Astrocyte (in vitro differentiated cells and primary cell): ENCODE results near the gene ABCA5. TPM values are rescaled to one million over a fixed set of nuclear protein-coding genes. Genes with fewer than 3 reads are reported as not detected.
"Not testable (repeated sequence)": the region's sequence is repeated elsewhere in the genome, so short reads cannot be mapped to it uniquely, and the experiment has no call there.

Source experiments
- DNase-seq: peaks from one replicate; pipeline ENCODE4 v3.0.0-alpha.2; 2010; ENCODE audit warnings: low read depth
- FAIRE-seq: peaks from 2 replicates; lab custom pipeline; 2011; peaks lifted over from hg19 to GRCh38; lab: Jason Lieb, UNC
- H2AFZ ChIP-seq: 2 replicates; pipeline ENCODE4 v1.6.0; 2012; ENCODE audit warnings: low read depth, low read length, inconsistent platforms
- H3K27ac ChIP-seq: 2 replicates; pipeline ENCODE4 v1.5.1; 2011; ENCODE audit warnings: low read depth, low read length, inconsistent platforms
- H3K27me3 ChIP-seq: 2 replicates; pipeline ENCODE4 v1.6.0; 2011; ENCODE audit warnings: low read length, inconsistent platforms; ENCODE audit not compliant: insufficient read depth
- H3K36me3 ChIP-seq: 2 replicates; pipeline ENCODE4 v1.5.1; 2011; ENCODE audit warnings: low read length, inconsistent platforms; ENCODE audit not compliant: insufficient read depth
- H3K4me1 ChIP-seq: 2 replicates; pipeline ENCODE4 v1.5.1; 2011; ENCODE audit warnings: low read length, inconsistent platforms; ENCODE audit not compliant: insufficient read depth
- H3K4me2 ChIP-seq: 2 replicates; pipeline ENCODE4 v1.6.0; 2012; ENCODE audit warnings: low read length, inconsistent platforms
- H3K4me3 ChIP-seq: 2 replicates; pipeline ENCODE4 v1.5.1; 2011; ENCODE audit warnings: low read depth, mild to moderate bottlenecking, low read length, inconsistent platforms; ENCODE audit not compliant: insufficient read depth
- H3K79me2 ChIP-seq: 2 replicates; pipeline ENCODE4 v1.6.0; 2012; ENCODE audit warnings: mild to moderate bottlenecking, low read length, inconsistent platforms; ENCODE audit not compliant: insufficient read depth
- H3K9ac ChIP-seq: 2 replicates; pipeline ENCODE4 v1.6.0; 2012; ENCODE audit warnings: mild to moderate bottlenecking, low read length, inconsistent platforms
- H3K9me3 ChIP-seq: 2 replicates; pipeline ENCODE4 v1.5.1; 2012; ENCODE audit warnings: low read depth, mild to moderate bottlenecking, low read length, inconsistent platforms; ENCODE audit not compliant: insufficient read depth
- H4K20me1 ChIP-seq: 2 replicates; pipeline ENCODE4 v1.6.0; 2012; ENCODE audit warnings: low read length, inconsistent platforms; ENCODE audit not compliant: insufficient read depth
- H3K27ac Mint-ChIP-seq: one replicate; pipeline ENCODE4 v1.8.0; 2021; ENCODE audit warnings: mild to moderate bottlenecking, mixed read lengths; ENCODE audit not compliant: unreplicated experiment
- H3K27me3 Mint-ChIP-seq: one replicate; pipeline ENCODE4 v1.8.0; 2021; ENCODE audit warnings: low read depth, mixed read lengths; ENCODE audit not compliant: unreplicated experiment
- H3K36me3 Mint-ChIP-seq: one replicate; pipeline ENCODE4 v1.8.0; 2021; ENCODE audit warnings: low read depth, mixed read lengths; ENCODE audit not compliant: unreplicated experiment
- H3K4me1 Mint-ChIP-seq: one replicate; pipeline ENCODE4 v1.8.0; 2021; ENCODE audit warnings: low read depth, mixed read lengths; ENCODE audit not compliant: unreplicated experiment
- H3K4me3 Mint-ChIP-seq: one replicate; pipeline ENCODE4 v1.8.0; 2021; ENCODE audit warnings: mild to moderate bottlenecking, moderate library complexity, mixed read lengths; ENCODE audit not compliant: unreplicated experiment
- H3K9me3 Mint-ChIP-seq: one replicate; pipeline ENCODE4 v1.8.0; 2021; ENCODE audit warnings: mild to moderate bottlenecking, mixed read lengths; ENCODE audit not compliant: unreplicated experiment
- CTCF ChIP-seq: IDR thresholded peaks from 2 replicates; pipeline ENCODE4 v1.5.1; 2011; ENCODE audit warnings: low read depth, mild to moderate bottlenecking, inconsistent platforms, low read length, moderate library complexity; ENCODE audit not compliant: insufficient read depth
- EZH2 ChIP-seq: IDR thresholded peaks from 2 replicates; pipeline ENCODE4 v1.6.1; 2012; ENCODE audit warnings: mild to moderate bottlenecking, low read length, inconsistent platforms; ENCODE audit not compliant: insufficient read depth
- total RNA-seq: library from RNA; stranded (reverse); gene quantifications from 2 replicates; pipeline ENCODE4 v1.2.1, GENCODE V29; 2021

The ABCA5 gene
- total RNA-seq, 1 donor from 2014 or later: 2.6 TPM

DNA sequence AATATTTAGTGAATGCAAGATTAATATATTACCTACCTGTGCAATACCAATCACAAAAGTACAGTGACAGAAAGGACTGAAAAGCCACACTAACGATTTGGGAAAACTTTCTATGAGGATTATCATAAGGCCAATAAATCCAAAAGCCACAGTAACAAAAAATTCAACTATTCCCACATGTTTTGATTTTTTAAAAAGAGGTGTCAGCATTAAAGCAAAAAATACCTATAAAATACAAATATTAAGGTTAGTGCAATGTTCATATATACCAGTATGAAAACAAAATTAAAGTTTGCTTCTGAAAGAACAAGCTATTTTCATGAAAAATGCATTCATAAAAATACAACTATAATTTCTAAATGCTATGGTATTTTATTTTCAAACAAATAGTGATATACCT, 24.3 kb downstream of the ABCA5 start:
- H3K9me3 Mint-ChIP-seq: no peaks in the 10 kb centered on the region
- no peak overlapping the region for H3K4me3 ChIP-seq
- H3K79me2 ChIP-seq: no peaks in the 10 kb centered on the region
- no peaks in the 10 kb centered on the region for H3K36me3 ChIP-seq
- H3K27me3 Mint-ChIP-seq: no peaks in the 10 kb centered on the region
- DNase-seq (no peak), FAIRE-seq (no peak)
- no peak overlapping the region for H3K4me3 Mint-ChIP-seq
- H4K20me1 ChIP-seq: no peaks in the 10 kb centered on the region
- H3K27me3 ChIP-seq: no peaks in the 10 kb centered on the region
- no peak overlapping the region for H3K27ac ChIP-seq
- H3K27ac Mint-ChIP-seq: no peak overlapping the region
- H3K9me3 ChIP-seq: no peaks in the 10 kb centered on the region
- no peak overlapping the region for H3K4me2 ChIP-seq
- no peak overlapping the region for H3K9ac ChIP-seq
- H3K4me1 ChIP-seq: no peaks in the 10 kb centered on the region
- TF ChIP-seq EZH2 (no peak), CTCF (no peak)
- no peaks in the 10 kb centered on the region for H3K4me1 Mint-ChIP-seq
- no peak overlapping the region for H2AFZ ChIP-seq
- no peaks in the 10 kb centered on the region for H3K36me3 Mint-ChIP-seq

DNA sequence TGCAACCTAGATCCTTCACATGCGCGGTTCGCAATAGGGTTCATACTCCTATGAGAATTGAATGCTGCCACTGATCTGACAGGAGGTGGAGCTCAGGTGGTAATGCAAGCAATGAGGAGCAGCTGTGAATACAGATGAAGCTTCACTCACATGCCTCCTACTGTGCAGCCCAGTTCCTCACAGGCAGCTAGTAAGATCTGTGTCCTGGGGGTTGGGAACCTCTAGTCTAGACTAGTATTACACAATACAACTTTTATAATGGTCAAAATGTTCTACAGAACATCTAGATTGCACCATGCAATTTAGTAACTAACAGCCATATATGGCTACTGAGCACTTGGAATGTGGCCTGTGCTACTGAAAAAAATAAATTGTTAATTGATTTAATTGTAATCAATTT, 26.7 kb downstream of the ABCA5 start:
- H3K9me3 Mint-ChIP-seq: no peaks in the 10 kb centered on the region
- no peaks in the 10 kb centered on the region for H3K36me3 Mint-ChIP-seq
- Histone ChIP-seq H4K20me1 (no peaks in the 10 kb centered on the region), H3K9me3 (no peaks in the 10 kb centered on the region), H2AFZ (no peak overlapping the region), H3K4me3 (no peak overlapping the region), H3K27ac (no peak overlapping the region), H3K79me2 (no peaks in the 10 kb centered on the region), H3K36me3 (no peaks in the 10 kb centered on the region), H3K9ac (no peak overlapping the region), H3K4me2 (no peak overlapping the region), H3K4me1 (no peaks in the 10 kb centered on the region), H3K27me3 (no peaks in the 10 kb centered on the region)
- H3K4me1 Mint-ChIP-seq: no peaks in the 10 kb centered on the region
- no peak overlapping the region for H3K27ac Mint-ChIP-seq
- H3K4me3 Mint-ChIP-seq: no peak overlapping the region
- no peaks in the 10 kb centered on the region for H3K27me3 Mint-ChIP-seq
- DNase-seq: no peak
- no peak for TF ChIP-seq CTCF
- no peak for TF ChIP-seq EZH2
- FAIRE-seq: no peak

DNA sequence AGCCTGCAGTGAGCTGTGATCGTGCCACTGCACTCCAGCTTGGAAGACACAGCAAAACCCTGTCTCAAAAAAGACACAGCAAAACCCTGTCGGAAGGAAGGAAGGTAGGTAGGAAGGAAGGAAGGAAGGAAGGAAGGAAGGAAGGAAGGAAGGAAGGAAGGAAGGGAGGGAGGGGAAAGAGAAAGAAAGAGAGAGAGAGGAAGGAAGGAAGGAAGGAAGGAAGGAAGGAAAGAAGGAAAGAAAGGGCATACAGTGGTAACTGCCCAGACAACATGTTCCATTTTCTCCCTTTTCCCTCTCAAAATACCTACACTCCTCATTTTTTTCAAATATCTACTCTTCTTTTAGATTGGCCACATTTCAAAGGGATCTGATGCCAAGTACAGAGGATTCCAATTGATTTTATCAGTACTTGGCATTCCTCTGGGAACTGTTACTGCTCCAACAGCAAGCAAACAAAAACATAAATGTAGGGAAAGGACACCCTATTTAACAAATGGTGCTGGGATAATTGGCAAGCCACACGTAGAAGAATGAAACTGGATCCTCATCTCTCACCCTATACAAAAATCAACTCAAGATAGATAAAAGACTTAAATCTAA, 28.7 kb downstream of the ABCA5 start:
- not testable (repeated sequence) for H3K79me2 ChIP-seq, DNase-seq, H3K9ac ChIP-seq, H3K27ac ChIP-seq, H4K20me1 ChIP-seq, H3K9me3 Mint-ChIP-seq, H3K4me1 ChIP-seq, H3K27me3 Mint-ChIP-seq, FAIRE-seq, H3K4me3 Mint-ChIP-seq, H3K36me3 ChIP-seq, H3K4me2 ChIP-seq, H3K27me3 ChIP-seq, H3K27ac Mint-ChIP-seq, H2AFZ ChIP-seq, H3K4me3 ChIP-seq, H3K36me3 Mint-ChIP-seq, H3K4me1 Mint-ChIP-seq, H3K9me3 ChIP-seq
